Keratinocyte (primary cell): Measurements from ENCODE around the gene NEBL. TPM values are rescaled to one million over a fixed set of nuclear protein-coding genes. Genes with fewer than 3 reads are reported as not detected.

ENCODE experiments used
- DNase-seq: peaks from one replicate; pipeline ENCODE4 v3.0.0-alpha.2; 2011; ENCODE audit warnings: low read depth, missing footprints, low spot score
- FAIRE-seq: peaks from 2 replicates; lab custom pipeline; 2011; peaks lifted over from hg19 to GRCh38; lab: Jason Lieb, UNC
- H2AFZ ChIP-seq: 2 replicates; pipeline ENCODE4 v1.6.0; 2012; ENCODE audit warnings: low read length, control low read depth, inconsistent platforms; ENCODE audit not compliant: control insufficient read depth
- H3K27ac ChIP-seq: 2 replicates; pipeline ENCODE4 v1.5.1; 2011; ENCODE audit warnings: low read length; ENCODE audit not compliant: control insufficient read depth, insufficient read depth
- H3K27me3 ChIP-seq: 3 replicates; pipeline ENCODE4 v1.6.0; 2011; ENCODE audit warnings: low read length; ENCODE audit not compliant: control insufficient read depth, insufficient read depth; ENCODE audit errors: extremely low read depth
- H3K36me3 ChIP-seq, 2 experiments: 2 replicates in 1 of 2; 3 replicates in 1 of 2; pipeline ENCODE4 v1.5.1; 2011; ENCODE audit warnings: low read length in 2 of 2, mild to moderate bottlenecking in 1 of 2; ENCODE audit not compliant: control insufficient read depth in 2 of 2, insufficient read depth in 2 of 2; ENCODE audit errors: extremely low read depth in 1 of 2
- H3K4me1 ChIP-seq: 3 replicates; pipeline ENCODE4 v1.5.1; 2011; ENCODE audit warnings: low read length; ENCODE audit not compliant: control insufficient read depth, insufficient read depth; ENCODE audit errors: extremely low read depth
- H3K4me2 ChIP-seq: 3 replicates; pipeline ENCODE4 v1.6.0; 2011; ENCODE audit warnings: low read depth, low read length; ENCODE audit not compliant: control insufficient read depth, insufficient read depth; ENCODE audit errors: extremely low read depth
- H3K4me3 ChIP-seq, 3 experiments: fragments of 200-600 bp in 1 of 3; sonication (generic) in 1 of 3; 2 replicates in 2 of 3; 3 replicates in 1 of 3; pipeline ENCODE4 v1.5.1; 2011 to 2016; ENCODE audit warnings: low read length in 3 of 3, mild to moderate bottlenecking in 3 of 3, control low read depth in 2 of 3, inconsistent platforms in 1 of 3, low read depth in 1 of 3, mixed read lengths in 1 of 3, mixed run types in 1 of 3, moderate library complexity in 1 of 3; ENCODE audit not compliant: control insufficient read depth in 2 of 3, insufficient read depth in 2 of 3; ENCODE audit errors: extremely low read depth in 1 of 3
- H3K79me2 ChIP-seq: 2 replicates; pipeline ENCODE4 v1.6.0; 2012; ENCODE audit warnings: low read length; ENCODE audit not compliant: control insufficient read depth, insufficient read depth
- H3K9ac ChIP-seq: 3 replicates; pipeline ENCODE4 v1.6.0; 2011; ENCODE audit warnings: low read length; ENCODE audit not compliant: control insufficient read depth, insufficient read depth; ENCODE audit errors: extremely low read depth
- H3K9me1 ChIP-seq: 3 replicates; pipeline ENCODE4 v1.6.0; 2011; ENCODE audit warnings: low read length; ENCODE audit not compliant: control insufficient read depth, insufficient read depth; ENCODE audit errors: extremely low read depth
- H3K9me3 ChIP-seq: 2 replicates; pipeline ENCODE4 v1.5.1; 2012; ENCODE audit warnings: low read depth, low read length; ENCODE audit not compliant: control insufficient read depth
- H4K20me1 ChIP-seq: 3 replicates; pipeline ENCODE4 v1.6.0; 2011; ENCODE audit warnings: low read length; ENCODE audit not compliant: control insufficient read depth, insufficient read depth; ENCODE audit errors: extremely low read depth
- CTCF ChIP-seq, 3 experiments: IDR thresholded peaks in 1 of 3; conservative IDR thresholded peaks in 1 of 3; optimal IDR thresholded peaks in 1 of 3; 2 replicates in 2 of 3; 3 replicates in 1 of 3; pipeline versions ENCODE3 to v1.5.1; 2011; ENCODE audit warnings: low read length in 3 of 3, mild to moderate bottlenecking in 3 of 3, moderate library complexity in 2 of 3, control low read depth in 1 of 3, inconsistent platforms in 1 of 3; ENCODE audit not compliant: insufficient read depth in 2 of 3; ENCODE audit errors: extremely low read depth in 1 of 3
- EZH2 ChIP-seq: IDR thresholded peaks from one replicate; pipeline ENCODE4 v1.6.1; 2012; ENCODE audit warnings: inconsistent platforms, mild to moderate bottlenecking, low read length, moderate library complexity
- dilution Hi-C: fragments of 300-500 bp; cut with MboI; formaldehyde crosslinking; loops from one replicate; pipeline ENCODE4 v1.7.0; 2020; ENCODE audit warnings: low sequenced_read_pairs; ENCODE audit not compliant: extremely low pct_ligation_motif_present
- polyA plus RNA-seq, 5 experiments: library from polyadenylated mRNA; depleted of rRNA in 3 of 5; stranded (reverse) in 3 of 5; stranded (forward) in 1 of 5; unstranded in 1 of 5; fragments of >200 nt; gene quantifications; 1 replicate in 1 of 5; 2 replicates in 3 of 5; 3 replicates in 1 of 5; pipeline versions ENCODE4 v1.2.1 to v1.2.3, GENCODE V29; 2011 to 2012; ENCODE audit warnings: missing spikeins in 2 of 5, low read depth in 1 of 5, low replicate concordance in 1 of 5

NEBL gene
- polyA plus RNA-seq, 1 donor (not counting 4 experiments of a cell fraction or from before 2014, with no cell fraction given): 4.5 TPM

DNA sequence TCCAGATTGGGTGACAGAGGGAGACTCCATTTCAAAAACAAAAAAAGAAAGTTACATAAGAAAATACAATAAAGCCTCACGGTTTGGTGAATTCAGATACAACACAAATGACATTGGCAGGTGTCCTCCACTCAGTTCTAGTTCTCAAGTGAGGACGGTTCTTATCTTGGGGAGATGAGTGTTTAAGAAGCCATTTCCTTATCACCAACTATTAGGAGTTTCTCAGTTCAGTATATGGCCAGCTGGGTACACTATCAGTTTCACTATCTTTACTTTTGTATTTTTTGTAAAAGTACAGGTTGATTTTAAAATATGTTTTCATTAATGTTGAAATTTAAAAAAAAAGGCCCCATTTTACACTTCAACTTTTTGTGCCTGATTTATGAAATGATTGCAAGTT, 36.6 kb upstream of the NEBL start:
- H3K79me2 ChIP-seq: no peaks in the 10 kb centered on the region

GRCh38 chr10:20932606-20933126, 35.6 kb upstream of the NEBL start:
- Histone ChIP-seq H3K9me3 (no peaks in the 10 kb centered on the region), H3K4me3 (no peak overlapping the region), H3K9me1 (no peaks in the 10 kb centered on the region), H3K9ac (no peak overlapping the region), H3K4me1 (no peaks in the 10 kb centered on the region), H3K79me2 (no peaks in the 10 kb centered on the region), H3K4me2 (no peak overlapping the region), H4K20me1 (no peaks in the 10 kb centered on the region), H2AFZ (no peak overlapping the region), H3K36me3 (no peaks in the 10 kb centered on the region), H3K27me3 (no peaks in the 10 kb centered on the region), H3K27ac (no peak overlapping the region)
- TF ChIP-seq EZH2: no peak
- TF ChIP-seq CTCF (optimal IDR thresholded peaks at IDR 0.05 in 1 of 3, IDR thresholded peaks at IDR 0.05 in 1 of 3, conservative IDR thresholded peaks at IDR 0.05 in 1 of 3; ENCODE audit: extremely low read depth in 1 of 3, insufficient read depth in 2 of 3, low read length in 3 of 3): no peak
- dilution Hi-C loops: no loop called here
- FAIRE-seq (no peak), DNase-seq (no peak)

More for the DNA sequence above, 36.6 kb upstream of the NEBL start:
- no peak for FAIRE-seq
- Histone ChIP-seq H2AFZ (no peak overlapping the region), H3K27ac (no peak overlapping the region), H3K4me3 (no peak overlapping the region), H3K9me3 (no peaks in the 10 kb centered on the region), H3K9me1 (no peaks in the 10 kb centered on the region), H3K9ac (no peak overlapping the region), H3K36me3 (no peaks in the 10 kb centered on the region), H3K27me3 (no peaks in the 10 kb centered on the region), H4K20me1 (no peaks in the 10 kb centered on the region), H3K4me2 (no peak overlapping the region), H3K4me1 (no peaks in the 10 kb centered on the region)
- TF ChIP-seq EZH2 (no peak), CTCF (optimal IDR thresholded peaks at IDR 0.05 in 1 of 3, IDR thresholded peaks at IDR 0.05 in 1 of 3, conservative IDR thresholded peaks at IDR 0.05 in 1 of 3; ENCODE audit: extremely low read depth in 1 of 3, insufficient read depth in 2 of 3, low read length in 3 of 3) (no peak)
- dilution Hi-C loops: no loop called here
- no peak for DNase-seq
